Bronchial epithelial cell (primary cell): ENCODE data around the gene GAPDHS. TPM values are rescaled to one million over a fixed set of nuclear protein-coding genes. Genes with fewer than 3 reads are reported as not detected.
A peak's percentile ranks its signal among the peaks of the same experiment; 100 is the strongest.

ENCODE experiments used
- DNase-seq: peaks from one replicate; pipeline ENCODE4 v3.0.0-alpha.2; 2010; ENCODE audit warnings: low read depth
- FAIRE-seq: peaks from 2 replicates; lab custom pipeline; 2011; peaks lifted over from hg19 to GRCh38; lab: Jason Lieb, UNC
- H3K27me3 ChIP-seq: 2 replicates; pipeline ENCODE4 v1.5.1; 2011; ENCODE audit warnings: low read length; ENCODE audit not compliant: control insufficient read depth, insufficient read depth
- H3K36me3 ChIP-seq: 2 replicates; pipeline ENCODE4 v1.5.1; 2011; ENCODE audit warnings: low read length; ENCODE audit not compliant: control insufficient read depth, insufficient read depth
- H3K4me3 ChIP-seq: 2 replicates; pipeline ENCODE4 v1.5.1; 2011; ENCODE audit warnings: mild to moderate bottlenecking, low read depth, low read length, control low read depth
- CTCF ChIP-seq: IDR thresholded peaks from 2 replicates; pipeline ENCODE4 v1.5.1; 2011; ENCODE audit warnings: mild to moderate bottlenecking, moderate library complexity, low read length, control low read depth, inconsistent platforms; ENCODE audit not compliant: insufficient read depth, severe bottlenecking
- total RNA-seq: library from RNA; depleted of rRNA; stranded (reverse); fragments of >200 nt; gene quantifications from 2 replicates; pipeline ENCODE4 v1.2.1, GENCODE V29; 2014

The GAPDHS gene
- total RNA-seq, 1 donor from 2014 or later = not detected

- Histone ChIP-seq H3K36me3 (peaks cover 12% of the 10 kb centered on the region), H3K27me3 (no peaks in the 10 kb centered on the region), H3K4me3 (no peak overlapping the region)
- TF ChIP-seq CTCF = no peak
- DNase-seq (no peak), FAIRE-seq (no peak)
Measured at GRCh38 chr19:35498220-35498619, 35.0 kb upstream of the GAPDHS start.

GRCh38 chr19:35498984-35499527 lies 34.2 kb upstream of the GAPDHS start:
- peak; percentile 18 for FAIRE-seq
- no peak overlapping the region for H3K4me3 ChIP-seq
- H3K27me3 ChIP-seq = no peaks in the 10 kb centered on the region

GRCh38 chr19:35500611-35501010 lies 32.6 kb upstream of the GAPDHS start:
- no peak for FAIRE-seq
- H3K27me3 ChIP-seq = no peaks in the 10 kb centered on the region
- no peak for DNase-seq
- no peak overlapping the region for H3K4me3 ChIP-seq
- peaks cover 20% of the 10 kb centered on the region for H3K36me3 ChIP-seq
- no peak for TF ChIP-seq CTCF

More at GRCh38 chr19:35498984-35499527, 34.2 kb upstream of the GAPDHS start:
- H3K36me3 ChIP-seq = peaks cover 14% of the 10 kb centered on the region
- no peak for DNase-seq
- no peak for TF ChIP-seq CTCF

- Histone ChIP-seq H3K27me3 (no peaks in the 10 kb centered on the region), H3K4me3 (no peak overlapping the region), H3K36me3 (peaks cover 25% of the 10 kb centered on the region)
- no peak for TF ChIP-seq CTCF
- FAIRE-seq = no peak
- no peak for DNase-seq
Measured at GRCh38 chr19:35501684-35502083, 31.6 kb upstream of the GAPDHS start.

- Histone ChIP-seq H3K4me3 (no peak overlapping the region), H3K27me3 (no peaks in the 10 kb centered on the region), H3K36me3 (peaks cover 27% of the 10 kb centered on the region)
- no peak for TF ChIP-seq CTCF
- DNase-seq (no peak), FAIRE-seq (no peak)
Measured at GRCh38 chr19:35502751-35503150, 30.5 kb upstream of the GAPDHS start.

GRCh38 chr19:35506011-35506410 lies 27.2 kb upstream of the GAPDHS start:
- DNase-seq = no peak
- TF ChIP-seq CTCF = no peak
- H3K4me3 ChIP-seq = no peak overlapping the region
- H3K36me3 ChIP-seq = peaks cover 24% of the 10 kb centered on the region
- no peak for FAIRE-seq
- no peaks in the 10 kb centered on the region for H3K27me3 ChIP-seq
